Measurements from ENCODE around the gene USP17L10. TPM values are rescaled to one million over a fixed set of nuclear protein-coding genes. Genes with fewer than 3 reads are reported as not detected.
"Not testable (repeated sequence)": the region's sequence is repeated elsewhere in the genome, so short reads cannot be mapped to it uniquely, and the experiment has no call there.

The USP17L10 gene, protein sequence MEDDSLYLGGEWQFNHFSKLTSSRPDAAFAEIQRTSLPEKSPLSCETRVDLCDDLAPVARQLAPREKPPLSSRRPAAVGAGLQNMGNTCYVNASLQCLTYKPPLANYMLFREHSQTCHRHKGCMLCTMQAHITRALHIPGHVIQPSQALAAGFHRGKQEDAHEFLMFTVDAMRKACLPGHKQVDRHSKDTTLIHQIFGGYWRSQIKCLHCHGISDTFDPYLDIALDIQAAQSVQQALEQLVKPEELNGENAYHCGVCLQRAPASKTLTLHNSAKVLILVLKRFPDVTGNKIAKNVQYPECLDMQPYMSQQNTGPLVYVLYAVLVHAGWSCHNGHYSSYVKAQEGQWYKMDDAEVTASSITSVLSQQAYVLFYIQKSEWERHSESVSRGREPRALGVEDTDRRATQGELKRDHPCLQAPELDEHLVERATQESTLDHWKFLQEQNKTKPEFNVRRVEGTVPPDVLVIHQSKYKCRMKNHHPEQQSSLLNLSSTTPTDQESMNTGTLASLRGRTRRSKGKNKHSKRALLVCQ
- polyA plus RNA-seq (ENCODE audit: insufficient read length in 4 of 4): not detected

DNA sequence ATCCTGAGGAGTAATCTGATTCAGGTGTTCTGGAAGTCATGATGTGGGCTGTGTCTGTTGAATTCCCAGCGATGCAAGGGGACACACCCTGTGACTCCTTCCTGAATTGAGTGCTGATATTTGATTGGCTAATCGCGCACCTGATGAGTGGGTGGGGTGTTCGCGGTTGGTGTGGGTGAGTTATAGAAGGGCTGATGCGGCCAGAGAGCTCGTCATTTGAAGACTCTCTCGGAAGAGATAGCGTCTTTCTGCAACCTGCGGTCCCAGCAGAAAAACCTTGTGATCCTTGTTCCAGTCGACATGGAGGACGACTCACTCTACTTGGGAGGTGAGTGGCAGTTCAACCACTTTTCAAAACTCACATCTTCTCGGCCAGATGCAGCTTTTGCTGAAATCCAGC is at the start of gene USP17L10:
USP17L10 (plus strand) TSS at position 301 of the 400 bp plus-strand sequence; CDS start at position 301, 0 bp downstream.
- not testable (repeated sequence) for DNase-seq (ENCODE audit: low read depth in 4 of 4, low spot score in 3 of 4)

DNA sequence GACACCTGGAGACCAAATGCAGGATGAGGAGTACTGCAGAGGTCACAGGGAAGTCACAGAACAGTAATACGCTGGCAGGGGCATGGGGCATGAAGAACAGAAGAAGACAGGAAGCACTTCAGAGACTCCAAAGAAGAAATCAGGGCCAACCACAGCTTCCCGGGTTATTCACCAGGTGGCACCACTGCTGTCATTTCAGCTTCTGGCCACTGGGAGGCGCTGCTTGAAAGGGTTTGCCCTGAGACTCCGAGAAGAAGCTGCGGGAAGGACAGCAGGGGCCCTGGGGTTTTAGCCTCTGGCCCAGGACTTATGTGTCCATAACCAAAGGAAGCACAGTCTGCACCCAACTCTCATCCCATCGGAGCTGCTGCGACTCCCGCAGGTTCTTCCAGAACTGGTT is 44.5 kb upstream of the USP17L10 start:
- not testable (repeated sequence) for DNase-seq (ENCODE audit: low read depth in 4 of 4, low spot score in 3 of 4)

DNA sequence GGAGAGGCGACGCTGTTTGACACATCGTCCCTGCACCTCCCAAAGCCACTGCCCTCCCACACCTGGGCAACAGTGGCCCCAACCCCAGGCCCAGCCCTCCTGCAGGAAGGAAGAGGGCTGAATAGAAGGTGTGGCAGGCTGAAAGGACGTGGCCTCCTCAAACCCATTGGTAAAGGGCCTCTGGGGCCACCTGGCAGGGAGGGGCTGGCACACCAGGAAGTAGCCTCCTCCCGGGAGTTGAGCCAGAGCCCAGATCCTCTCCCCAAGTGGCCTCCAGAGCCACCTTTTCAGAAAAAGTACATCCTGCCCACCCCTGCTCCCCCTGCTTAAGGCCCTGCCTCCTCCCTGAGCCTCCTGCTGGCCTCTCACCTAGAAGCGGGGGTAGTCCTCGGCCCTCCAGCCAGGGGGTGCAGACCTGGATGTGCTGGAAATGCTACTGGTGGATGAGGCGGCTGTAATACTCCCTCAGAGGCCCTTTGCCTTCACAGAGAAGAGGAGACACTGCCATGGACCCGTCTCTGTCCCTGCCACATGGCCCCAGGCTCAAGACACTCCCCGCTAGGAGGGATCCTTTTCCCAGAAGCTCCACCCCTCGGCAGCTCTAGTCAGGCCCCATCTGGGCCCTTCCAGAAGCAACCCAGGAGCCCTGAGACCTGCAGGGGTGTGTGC is 40.5 kb upstream of the USP17L10 start, which contains the start of gene FAM90A26:
FAM90A26 (plus strand) TSS at position 619 of the 669 bp plus-strand sequence. CDS start 2,764 bp downstream, outside the sequence.
- not testable (repeated sequence) for DNase-seq (ENCODE audit: low read depth in 4 of 4, low spot score in 3 of 4)

DNA sequence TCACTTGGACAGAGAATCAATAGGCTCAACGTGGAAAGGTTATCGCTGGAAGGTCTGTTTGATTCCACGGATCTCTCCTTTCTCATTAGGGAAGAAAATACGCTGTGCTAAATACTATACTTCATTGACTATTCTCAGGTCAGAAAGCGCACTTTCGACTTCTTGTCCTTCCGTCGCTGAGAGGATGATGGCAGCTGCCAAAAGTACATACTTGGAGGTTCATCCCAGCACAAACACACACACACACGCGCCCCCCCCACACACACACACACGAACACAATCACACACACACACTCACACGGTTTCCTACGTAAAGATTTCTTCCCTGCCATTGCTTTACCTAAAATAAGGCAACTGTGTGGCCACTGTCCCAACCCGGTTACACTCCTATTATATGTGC is 4.2 kb downstream of the USP17L10 start:
- DNase-seq (ENCODE audit: low read depth in 4 of 4, low spot score in 3 of 4): not testable (repeated sequence)

DNA sequence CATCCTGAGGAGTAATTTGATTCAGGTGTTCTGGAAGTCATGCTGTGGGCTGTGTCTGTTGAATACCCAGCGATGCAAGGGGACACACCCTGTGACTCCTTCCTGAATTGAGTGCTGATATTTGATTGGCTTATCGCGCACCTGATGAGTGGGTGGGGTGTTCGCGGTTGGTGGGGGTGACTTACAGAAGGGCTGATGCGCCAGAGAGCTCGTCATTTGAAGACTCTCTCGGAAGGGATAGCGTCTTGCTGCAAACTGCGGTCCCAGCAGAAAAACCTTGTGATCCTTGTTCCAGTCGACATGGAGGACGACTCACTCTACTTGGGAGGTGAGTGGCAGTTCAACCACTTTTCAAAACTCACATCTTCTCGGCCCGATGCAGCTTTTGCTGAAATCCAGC is 4.6 kb downstream of the USP17L10 start, which contains the start of gene USP17L11:
USP17L11 (plus strand) TSS at position 301 of the 400 bp plus-strand sequence; CDS start at position 301, 0 bp downstream.
- DNase-seq (ENCODE audit: low read depth in 4 of 4, low spot score in 3 of 4): not testable (repeated sequence)

DNA sequence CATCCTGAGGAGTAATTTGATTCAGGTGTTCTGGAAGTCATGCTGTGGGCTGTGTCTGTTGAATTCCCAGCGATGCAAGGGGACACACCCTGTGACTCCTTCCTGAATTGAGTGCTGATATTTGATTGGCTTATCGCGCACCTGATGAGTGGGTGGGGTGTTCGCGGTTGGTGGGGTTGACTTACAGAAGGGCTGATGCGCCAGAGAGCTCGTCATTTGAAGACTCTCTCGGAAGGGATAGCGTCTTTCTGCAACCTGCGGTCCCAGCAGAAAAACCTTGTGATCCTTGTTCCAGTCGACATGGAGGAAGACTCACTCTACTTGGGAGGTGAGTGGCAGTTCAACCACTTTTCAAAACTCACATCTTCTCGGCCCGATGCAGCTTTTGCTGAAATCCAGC is 9.4 kb downstream of the USP17L10 start, which contains the start of gene USP17L12:
USP17L12 (plus strand) TSS at position 301 of the 400 bp plus-strand sequence; CDS start at position 301, 0 bp downstream.
- DNase-seq (ENCODE audit: low read depth in 4 of 4, low spot score in 3 of 4): not testable (repeated sequence)

DNA sequence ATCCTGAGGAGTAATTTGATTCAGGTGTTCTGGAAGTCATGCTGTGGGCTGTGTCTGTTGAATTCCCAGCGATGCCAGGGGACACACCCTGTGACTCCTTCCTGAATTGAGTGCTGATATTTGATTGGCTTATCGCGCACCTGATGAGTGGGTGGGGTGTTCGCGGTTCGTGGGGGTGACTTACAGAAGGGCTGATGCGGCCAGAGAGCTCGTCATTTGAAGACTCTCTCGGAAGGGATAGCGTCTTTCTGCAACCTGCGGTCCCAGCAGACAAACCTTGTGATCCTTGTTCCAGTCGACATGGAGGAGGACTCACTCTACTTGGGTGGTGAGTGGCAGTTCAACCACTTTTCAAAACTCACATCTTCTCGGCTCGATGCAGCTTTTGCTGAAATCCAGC is 14.1 kb downstream of the USP17L10 start, which contains the start of gene USP17L13:
USP17L13 (plus strand) TSS at position 301 of the 400 bp plus-strand sequence; CDS start at position 301, 0 bp downstream.
- not testable (repeated sequence) for DNase-seq (ENCODE audit: low read depth in 4 of 4, low spot score in 3 of 4)

DNA sequence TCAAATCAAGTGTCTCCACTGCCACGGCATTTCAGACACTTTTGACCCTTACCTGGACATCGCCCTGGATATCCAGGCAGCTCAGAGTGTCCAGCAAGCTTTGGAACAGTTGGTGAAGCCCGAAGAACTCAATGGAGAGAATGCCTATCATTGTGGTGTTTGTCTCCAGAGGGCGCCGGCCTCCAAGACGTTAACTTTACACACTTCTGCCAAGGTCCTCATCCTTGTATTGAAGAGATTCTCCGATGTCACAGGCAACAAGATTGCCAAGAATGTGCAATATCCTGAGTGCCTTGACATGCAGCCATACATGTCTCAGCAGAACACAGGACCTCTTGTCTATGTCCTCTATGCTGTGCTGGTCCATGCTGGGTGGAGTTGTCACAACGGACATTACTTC is 19.8 kb downstream of the USP17L10 start:
- DNase-seq (ENCODE audit: low read depth in 4 of 4, low spot score in 3 of 4): not testable (repeated sequence)

DNA sequence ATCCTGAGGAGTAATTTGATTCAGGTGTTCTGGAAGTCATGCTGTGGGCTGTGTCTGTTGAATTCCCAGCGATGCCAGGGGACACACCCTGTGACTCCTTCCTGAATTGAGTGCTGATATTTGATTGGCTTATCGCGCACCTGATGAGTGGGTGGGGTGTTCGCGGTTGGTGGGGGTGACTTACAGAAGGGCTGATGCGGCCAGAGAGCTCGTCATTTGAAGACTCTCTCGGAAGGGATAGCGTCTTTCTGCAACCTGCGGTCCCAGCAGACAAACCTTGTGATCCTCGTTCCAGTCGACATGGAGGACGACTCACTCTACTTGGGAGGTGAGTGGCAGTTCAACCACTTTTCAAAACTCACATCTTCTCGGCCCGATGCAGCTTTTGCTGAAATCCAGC is 23.6 kb downstream of the USP17L10 start, which contains the start of gene USP17L15:
USP17L15 (plus strand) TSS at position 301 of the 400 bp plus-strand sequence; CDS start at position 301, 0 bp downstream.
- DNase-seq (ENCODE audit: low read depth in 4 of 4, low spot score in 3 of 4): not testable (repeated sequence)

DNA sequence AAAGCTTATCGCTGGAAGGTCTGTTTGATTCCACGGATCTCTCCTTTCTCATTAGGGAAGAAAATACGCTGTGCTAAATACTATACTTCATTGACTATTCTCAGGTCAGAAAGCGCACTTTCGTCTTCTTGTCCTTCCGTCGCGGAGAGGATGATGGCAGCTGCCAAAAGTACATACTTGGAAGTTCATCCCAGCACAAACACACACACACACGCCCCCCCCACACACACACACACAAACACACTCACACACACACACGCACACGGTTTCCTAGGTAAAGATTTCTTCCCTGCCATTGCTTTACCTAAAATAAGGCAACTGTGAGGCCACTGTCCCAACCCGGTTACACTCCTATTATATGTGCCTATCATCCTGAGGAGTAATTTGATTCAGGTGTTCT is 28.0 kb downstream of the USP17L10 start:
- not testable (repeated sequence) for DNase-seq (ENCODE audit: low read depth in 4 of 4, low spot score in 3 of 4)

DNA sequence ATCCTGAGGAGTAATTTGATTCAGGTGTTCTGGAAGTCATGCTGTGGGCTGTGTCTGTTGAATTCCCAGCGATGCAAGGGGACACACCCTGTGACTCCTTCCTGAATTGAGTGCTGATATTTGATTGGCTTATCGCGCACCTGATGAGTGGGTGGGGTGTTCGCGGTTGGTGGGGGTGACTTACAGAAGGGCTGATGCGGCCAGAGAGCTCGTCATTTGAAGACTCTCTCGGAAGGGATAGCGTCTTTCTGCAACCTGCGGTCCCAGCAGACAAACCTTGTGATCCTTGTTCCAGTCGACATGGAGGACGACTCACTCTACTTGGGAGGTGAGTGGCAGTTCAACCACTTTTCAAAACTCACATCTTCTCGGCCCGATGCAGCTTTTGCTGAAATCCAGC is 33.1 kb downstream of the USP17L10 start, which contains the start of gene USP17L17:
USP17L17 (plus strand) TSS at position 301 of the 400 bp plus-strand sequence; CDS start at position 301, 0 bp downstream.
- DNase-seq (ENCODE audit: low read depth in 4 of 4, low spot score in 3 of 4): not testable (repeated sequence)

DNA sequence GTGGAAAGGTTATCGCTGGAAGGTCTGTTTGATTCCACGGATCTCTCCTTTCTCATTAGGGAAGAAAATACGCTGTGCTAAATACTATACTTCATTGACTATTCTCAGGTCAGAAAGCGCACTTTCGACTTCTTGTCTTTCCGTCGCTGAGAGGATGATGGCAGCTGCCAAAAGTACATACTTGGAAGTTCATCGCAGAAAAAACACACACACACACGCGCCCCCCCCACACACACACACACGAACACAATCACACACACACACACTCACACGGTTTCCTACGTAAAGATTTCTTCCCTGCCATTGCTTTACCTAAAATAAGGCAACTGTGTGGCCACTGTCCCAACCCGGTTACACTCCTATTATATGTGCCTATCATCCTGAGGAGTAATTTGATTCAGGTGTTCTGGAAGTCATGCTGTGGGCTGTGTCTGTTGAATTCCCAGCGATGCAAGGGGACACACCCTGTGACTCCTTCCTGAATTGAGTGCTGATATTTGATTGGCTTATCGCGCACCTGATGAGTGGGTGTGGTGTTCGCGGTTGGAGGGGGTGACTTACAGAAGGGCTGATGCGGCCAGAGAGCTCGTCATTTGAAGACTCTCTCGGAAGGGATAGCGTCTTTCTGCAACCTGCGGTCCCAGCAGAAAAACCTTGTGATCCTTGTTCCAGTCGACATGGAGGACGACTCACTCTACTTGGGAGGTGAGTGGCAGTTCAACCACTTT is 37.7 kb downstream of the USP17L10 start, which contains the start of gene USP17L18:
USP17L18 (plus strand) TSS at position 678 of the 728 bp plus-strand sequence; CDS start at position 678, 0 bp downstream.
- not testable (repeated sequence) for DNase-seq (ENCODE audit: low read depth in 4 of 4, low spot score in 3 of 4)

DNA sequence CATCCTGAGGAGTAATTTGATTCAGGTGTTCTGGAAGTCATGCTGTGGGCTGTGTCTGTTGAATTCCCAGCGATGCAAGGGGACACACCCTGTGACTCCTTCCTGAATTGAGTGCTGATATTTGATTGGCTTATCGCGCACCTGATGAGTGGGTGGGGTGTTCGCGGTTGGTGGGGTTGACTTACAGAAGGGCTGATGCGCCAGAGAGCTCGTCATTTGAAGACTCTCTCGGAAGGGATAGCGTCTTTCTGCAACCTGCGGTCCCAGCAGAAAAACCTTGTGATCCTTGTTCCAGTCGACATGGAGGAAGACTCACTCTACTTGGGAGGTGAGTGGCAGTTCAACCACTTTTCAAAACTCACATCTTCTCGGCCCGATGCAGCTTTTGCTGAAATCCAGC is 42.6 kb downstream of the USP17L10 start, which contains the start of gene USP17L19:
USP17L19 (plus strand) TSS at position 301 of the 400 bp plus-strand sequence; CDS start at position 301, 0 bp downstream.
- not testable (repeated sequence) for DNase-seq (ENCODE audit: low read depth in 4 of 4, low spot score in 3 of 4)

DNA sequence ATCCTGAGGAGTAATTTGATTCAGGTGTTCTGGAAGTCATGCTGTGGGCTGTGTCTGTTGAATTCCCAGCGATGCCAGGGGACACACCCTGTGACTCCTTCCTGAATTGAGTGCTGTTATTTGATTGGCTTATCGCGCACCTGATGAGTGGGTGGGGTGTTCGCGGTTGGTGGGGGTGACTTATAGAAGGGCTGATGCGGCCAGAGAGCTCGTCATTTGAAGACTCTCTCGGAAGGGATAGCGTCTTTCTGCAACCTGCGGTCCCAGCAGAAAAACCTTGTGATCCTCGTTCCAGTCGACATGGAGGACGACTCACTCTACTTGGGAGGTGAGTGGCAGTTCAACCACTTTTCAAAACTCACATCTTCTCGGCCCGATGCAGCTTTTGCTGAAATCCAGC is 47.4 kb downstream of the USP17L10 start, which contains the start of gene USP17L20:
USP17L20 (plus strand) TSS at position 301 of the 400 bp plus-strand sequence; CDS start at position 301, 0 bp downstream.
- not testable (repeated sequence) for DNase-seq (ENCODE audit: low read depth in 4 of 4, low spot score in 3 of 4)

Other genes with a start within 250 kb of the USP17L10 start
- gene FAM90A26, start 40.2 kb upstream of the USP17L10 start, polyA plus RNA-seq (ENCODE audit: insufficient read length in 4 of 4): under 1 TPM in 1 of 4 donors, not detected in 3; 0.05 TPM
- gene USP17L11, start 4.7 kb downstream of the USP17L10 start, polyA plus RNA-seq (ENCODE audit: insufficient read length in 4 of 4): not detected
- gene USP17L12, start 9.5 kb downstream of the USP17L10 start, polyA plus RNA-seq (ENCODE audit: insufficient read length in 4 of 4): not detected
- not detected for gene USP17L13, start 14.2 kb downstream of the USP17L10 start, polyA plus RNA-seq (ENCODE audit: insufficient read length in 4 of 4)
- under 1 TPM in 1 of 4 donors, not detected in 3; 0.11 TPM for gene USP17L15, start 23.7 kb downstream of the USP17L10 start, polyA plus RNA-seq (ENCODE audit: insufficient read length in 4 of 4)
- not detected for gene USP17L17, start 33.2 kb downstream of the USP17L10 start, polyA plus RNA-seq (ENCODE audit: insufficient read length in 4 of 4)
- gene USP17L18, start 38.0 kb downstream of the USP17L10 start, polyA plus RNA-seq (ENCODE audit: insufficient read length in 4 of 4): not detected
- gene USP17L19, start 42.7 kb downstream of the USP17L10 start, polyA plus RNA-seq (ENCODE audit: insufficient read length in 4 of 4): not detected
- not detected for gene USP17L20, start 47.5 kb downstream of the USP17L10 start, polyA plus RNA-seq (ENCODE audit: insufficient read length in 4 of 4)
- not detected for gene USP17L21, start 52.2 kb downstream of the USP17L10 start, polyA plus RNA-seq (ENCODE audit: insufficient read length in 4 of 4)
- not detected for gene USP17L22, start 57.0 kb downstream of the USP17L10 start, polyA plus RNA-seq (ENCODE audit: insufficient read length in 4 of 4)
- not detected for gene USP17L24, start 114.5 kb downstream of the USP17L10 start, polyA plus RNA-seq (ENCODE audit: insufficient read length in 4 of 4)
- gene USP17L25, start 119.3 kb downstream of the USP17L10 start, polyA plus RNA-seq (ENCODE audit: insufficient read length in 4 of 4): not detected
- gene USP17L26, start 124.0 kb downstream of the USP17L10 start, polyA plus RNA-seq (ENCODE audit: insufficient read length in 4 of 4): not detected
- gene USP17L5, start 128.7 kb downstream of the USP17L10 start, polyA plus RNA-seq (ENCODE audit: insufficient read length in 4 of 4): not detected
- gene USP17L27, start 133.5 kb downstream of the USP17L10 start, polyA plus RNA-seq (ENCODE audit: insufficient read length in 4 of 4): not detected
- gene USP17L28, start 138.2 kb downstream of the USP17L10 start, polyA plus RNA-seq (ENCODE audit: insufficient read length in 4 of 4): not detected
- gene USP17L29, start 143.0 kb downstream of the USP17L10 start, polyA plus RNA-seq (ENCODE audit: insufficient read length in 4 of 4): not detected
- not detected for gene USP17L30, start 152.5 kb downstream of the USP17L10 start, polyA plus RNA-seq (ENCODE audit: insufficient read length in 4 of 4)
- gene DEFB131A, start 233.8 kb downstream of the USP17L10 start, polyA plus RNA-seq (ENCODE audit: insufficient read length in 4 of 4): not detected